ENCODE data around the gene SRC.
A peak's percentile ranks its signal among the peaks of the same experiment; 100 is the strongest.

Gene SRC

GRCh38 chr20:37396416-37397075 is 50.6 kb downstream of the SRC start:
- DNase-seq (ENCODE audit: low read depth): no peak

GRCh38 chr20:37397076-37397953 is 51.4 kb downstream of the SRC start:
- DNase-seq (ENCODE audit: low read depth): no peak

- DNase-seq (ENCODE audit: low read depth): no peak
Measured at GRCh38 chr20:37397954-37398749, 52.2 kb downstream of the SRC start.

GRCh38 chr20:37398750-37399621 is 53.0 kb downstream of the SRC start:
- no peak for DNase-seq (ENCODE audit: low read depth)

- DNase-seq (ENCODE audit: low read depth): no peak
Measured at GRCh38 chr20:37401282-37401929, 55.5 kb downstream of the SRC start.

- no peak for DNase-seq (ENCODE audit: low read depth)
Measured at GRCh38 chr20:37401930-37402675, 56.2 kb downstream of the SRC start.

GRCh38 chr20:37403107-37404033 is 57.4 kb downstream of the SRC start:
- DNase-seq (ENCODE audit: low read depth): no peak

- no peak for DNase-seq (ENCODE audit: low read depth)
Measured at GRCh38 chr20:37404461-37404890, 58.5 kb downstream of the SRC start.

GRCh38 chr20:37405351-37405897 is 59.5 kb downstream of the SRC start:
- DNase-seq (ENCODE audit: low read depth): no peak

GRCh38 chr20:37406010-37406998 is 60.4 kb downstream of the SRC start:
- DNase-seq (ENCODE audit: low read depth): peak; percentile 13

GRCh38 chr20:37407019-37407566 is 61.2 kb downstream of the SRC start:
- DNase-seq (ENCODE audit: low read depth): no peak

- no peak for DNase-seq (ENCODE audit: low read depth)
Measured at GRCh38 chr20:37407573-37408002, 61.6 kb downstream of the SRC start.

- DNase-seq (ENCODE audit: low read depth): no peak
Measured at GRCh38 chr20:37408302-37409193, 62.6 kb downstream of the SRC start.

GRCh38 chr20:37411408-37412219 is 65.7 kb downstream of the SRC start:
- DNase-seq (ENCODE audit: low read depth): no peak

GRCh38 chr20:37413023-37413334 is 67.0 kb downstream of the SRC start:
- DNase-seq (ENCODE audit: low read depth): no peak

GRCh38 chr20:37413379-37413778 is 67.4 kb downstream of the SRC start:
- no peak for DNase-seq (ENCODE audit: low read depth)

Data from stimulated activated CD4-positive, alpha-beta T cell treated with anti-CD3 and anti-CD28 coated beads, Interleukin-2, amount 100 ng/mL, for 4 hours (primary cell).